Measurements from ENCODE around the gene HS6ST3.

The HS6ST3 gene

DNA sequence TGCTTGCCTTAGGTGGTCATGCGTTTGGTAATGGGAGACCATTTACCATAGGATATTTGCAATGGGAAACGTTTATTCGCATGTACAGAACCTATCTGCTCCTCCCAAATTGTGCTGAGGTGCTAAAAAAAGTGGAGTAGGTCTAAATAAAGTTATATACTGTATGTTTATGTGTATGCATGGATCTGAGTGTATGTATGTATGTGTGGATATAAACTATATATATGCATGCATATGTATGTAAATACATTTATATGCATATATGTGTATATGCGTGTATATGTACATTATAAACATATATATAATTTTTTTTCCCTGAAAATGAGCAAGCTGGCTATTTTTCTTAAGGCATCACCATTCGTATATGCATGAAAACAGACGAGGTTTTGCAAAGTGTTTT is 95.9 kb downstream of the HS6ST3 start:
- in situ Hi-C loops (cut with MboI; ENCODE audit: low pct_unique_long_range_greater_than_20kb, low sequenced_read_pairs): no loop called here
- no peak for DNase-seq

- in situ Hi-C loops (cut with MboI; ENCODE audit: low pct_unique_long_range_greater_than_20kb, low sequenced_read_pairs): no loop called here
- DNase-seq: no peak
Observed at GRCh38 chr13:96191367-96191766, 101.5 kb downstream of the HS6ST3 start.

- no peak for DNase-seq
- in situ Hi-C loops (cut with MboI; ENCODE audit: low pct_unique_long_range_greater_than_20kb, low sequenced_read_pairs): no loop called here
Observed at GRCh38 chr13:96193728-96194310, 103.9 kb downstream of the HS6ST3 start.

DNA sequence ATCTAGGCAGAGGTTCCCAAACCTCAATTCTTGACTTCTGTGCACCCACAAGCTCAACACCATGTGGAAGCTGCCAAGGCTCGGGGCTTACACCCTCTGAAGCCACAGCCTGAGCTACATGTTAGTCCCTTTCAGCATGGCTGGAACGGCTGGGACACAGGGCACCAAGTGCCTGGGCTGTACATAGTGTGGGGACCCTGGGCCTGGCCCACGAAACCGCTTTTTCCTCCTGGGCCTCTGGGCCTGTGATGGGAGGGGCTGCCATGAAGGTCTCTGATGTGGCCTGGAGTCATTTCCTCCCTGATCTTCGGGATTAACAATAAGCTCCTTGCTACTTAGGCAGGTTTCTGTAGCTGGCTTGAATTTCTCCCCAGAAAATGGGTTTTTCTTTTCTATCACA is 108.1 kb downstream of the HS6ST3 start:
- DNase-seq: no peak
- in situ Hi-C loops (cut with MboI; ENCODE audit: low pct_unique_long_range_greater_than_20kb, low sequenced_read_pairs): no loop called here

DNA sequence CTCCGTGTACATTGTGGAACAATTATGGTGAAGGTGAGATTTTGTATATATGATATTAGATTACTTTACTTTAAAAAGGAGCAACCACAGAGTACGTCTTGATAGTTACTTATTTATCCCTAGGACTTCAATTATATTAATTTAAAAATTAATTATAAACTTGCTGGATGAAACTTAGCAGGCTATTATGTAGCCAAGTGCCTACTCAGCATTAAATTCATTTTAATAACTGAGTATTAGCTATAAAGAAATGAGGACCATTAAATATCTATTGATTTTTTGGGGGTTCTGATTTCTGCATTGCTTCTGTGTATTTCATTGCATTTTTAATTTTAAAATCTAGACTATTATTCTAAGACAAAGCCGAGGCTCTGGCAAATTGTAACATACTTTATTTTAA is 109.4 kb downstream of the HS6ST3 start:
- no peak for DNase-seq
- in situ Hi-C loops (cut with MboI; ENCODE audit: low pct_unique_long_range_greater_than_20kb, low sequenced_read_pairs): no loop called here

GRCh38 chr13:96200810-96201209 is 110.9 kb downstream of the HS6ST3 start:
- DNase-seq: no peak
- in situ Hi-C loops (cut with MboI; ENCODE audit: low pct_unique_long_range_greater_than_20kb, low sequenced_read_pairs): no loop called here

GRCh38 chr13:96202315-96202714 is 112.4 kb downstream of the HS6ST3 start:
- in situ Hi-C loops (cut with MboI; ENCODE audit: low pct_unique_long_range_greater_than_20kb, low sequenced_read_pairs): no loop called here
- DNase-seq: no peak

DNA sequence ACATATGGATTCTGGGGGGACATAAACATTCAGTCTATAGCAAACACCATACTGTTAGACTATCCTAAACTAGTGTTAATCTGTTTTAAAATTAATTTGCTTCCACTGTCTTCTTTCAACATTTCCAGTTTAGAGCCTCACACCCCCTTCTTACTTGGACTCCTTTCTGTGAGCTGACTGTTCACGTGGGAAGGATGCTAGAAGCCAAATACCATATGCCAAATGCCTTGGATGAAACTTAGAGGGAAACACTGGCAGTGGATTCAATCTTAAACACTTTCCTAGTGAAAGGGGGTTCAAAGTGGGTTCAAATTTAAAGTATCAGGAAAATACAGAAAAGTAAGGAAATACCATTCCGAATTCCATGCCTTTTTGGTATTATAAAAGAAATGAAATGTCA is 113.6 kb downstream of the HS6ST3 start:
- in situ Hi-C loops (cut with MboI; ENCODE audit: low pct_unique_long_range_greater_than_20kb, low sequenced_read_pairs): no loop called here

GRCh38 chr13:96214824-96215445 is 125.0 kb downstream of the HS6ST3 start:
- in situ Hi-C loops (cut with MboI; ENCODE audit: low pct_unique_long_range_greater_than_20kb, low sequenced_read_pairs): no loop called here
- no peak for DNase-seq

More for the DNA sequence above, 113.6 kb downstream of the HS6ST3 start:
- DNase-seq: no peak

DNA sequence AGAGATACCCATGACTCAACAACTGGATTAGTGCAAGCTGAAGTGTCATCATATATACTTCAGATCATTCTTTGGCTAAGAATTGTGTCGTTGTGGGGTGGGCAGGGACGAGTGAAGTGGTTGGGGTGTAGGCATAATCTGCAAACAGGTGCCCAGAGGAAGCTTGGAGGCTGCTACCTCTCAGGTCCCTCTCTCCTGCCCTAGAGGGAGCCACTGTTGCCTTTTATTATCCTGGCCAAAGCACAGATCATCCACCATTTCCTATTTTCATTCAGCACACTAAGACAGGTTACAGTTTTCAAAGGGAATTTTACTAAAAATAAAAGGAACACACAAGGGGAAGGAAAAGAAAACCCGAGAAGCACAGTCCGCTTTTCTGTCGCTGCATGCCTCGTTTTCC is 126.6 kb downstream of the HS6ST3 start:
- in situ Hi-C loops (cut with MboI; ENCODE audit: low pct_unique_long_range_greater_than_20kb, low sequenced_read_pairs): no loop called here
- no peak for DNase-seq

DNA sequence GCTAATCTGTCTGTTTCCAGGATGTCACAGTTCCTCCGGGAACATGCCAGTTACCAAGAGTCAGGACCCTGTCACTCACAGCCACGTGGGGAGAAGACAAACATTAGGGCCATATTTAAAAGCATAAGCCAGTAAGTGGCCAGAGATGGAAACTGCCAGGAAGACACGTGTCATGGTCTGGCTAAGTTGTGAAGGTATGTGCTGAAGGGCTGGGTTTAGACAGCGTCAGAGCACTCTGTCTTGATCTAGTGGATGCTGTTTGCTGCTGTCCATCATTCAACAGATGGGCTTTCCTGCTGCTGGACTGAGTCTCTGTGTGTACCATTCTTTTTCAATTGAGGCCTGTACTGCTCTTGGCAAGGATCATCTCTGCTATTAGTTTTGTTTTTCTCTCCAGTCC is 128.6 kb downstream of the HS6ST3 start:
- in situ Hi-C loops (cut with MboI; ENCODE audit: low pct_unique_long_range_greater_than_20kb, low sequenced_read_pairs): no loop called here
- DNase-seq: no peak

- in situ Hi-C loops (cut with MboI; ENCODE audit: low pct_unique_long_range_greater_than_20kb, low sequenced_read_pairs): no loop called here
- DNase-seq: no peak
Observed at GRCh38 chr13:96221471-96221870, 131.6 kb downstream of the HS6ST3 start.

GRCh38 chr13:96223231-96223630 is 133.3 kb downstream of the HS6ST3 start:
- DNase-seq: no peak
- in situ Hi-C loops (cut with MboI; ENCODE audit: low pct_unique_long_range_greater_than_20kb, low sequenced_read_pairs): no loop called here

- DNase-seq: peak; percentile 49
- in situ Hi-C loops (cut with MboI; ENCODE audit: low pct_unique_long_range_greater_than_20kb, low sequenced_read_pairs): no loop called here
Observed at GRCh38 chr13:96229356-96229755, 139.4 kb downstream of the HS6ST3 start.

DNA sequence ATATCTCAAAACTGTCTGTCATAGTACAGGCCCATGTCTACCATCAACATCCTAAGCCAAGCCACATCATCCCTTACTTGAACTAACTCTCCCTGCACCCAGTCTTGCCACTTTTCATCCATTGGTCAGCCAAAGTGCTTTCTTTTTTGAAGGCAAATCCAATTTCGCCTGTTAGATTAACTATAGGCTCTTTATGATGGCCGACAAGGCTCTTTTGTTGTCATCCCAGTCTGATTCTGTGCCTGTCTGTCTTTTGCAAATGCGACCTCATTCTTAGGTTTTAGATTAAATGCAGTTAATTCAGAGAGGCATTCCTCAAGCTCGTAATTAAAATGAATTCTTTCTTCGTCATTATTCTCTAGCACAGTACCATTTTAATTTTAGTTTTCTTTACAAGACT is 148.3 kb downstream of the HS6ST3 start:
- no peak for DNase-seq
- in situ Hi-C loops (cut with MboI; ENCODE audit: low pct_unique_long_range_greater_than_20kb, low sequenced_read_pairs): no loop called here

- no peak for DNase-seq
- in situ Hi-C loops (cut with MboI; ENCODE audit: low pct_unique_long_range_greater_than_20kb, low sequenced_read_pairs): no loop called here
Observed at GRCh38 chr13:96238861-96239260, 149.0 kb downstream of the HS6ST3 start.

- DNase-seq: no peak
- in situ Hi-C loops (cut with MboI; ENCODE audit: low pct_unique_long_range_greater_than_20kb, low sequenced_read_pairs): no loop called here
Observed at GRCh38 chr13:96243376-96243775, 153.5 kb downstream of the HS6ST3 start.

DNA sequence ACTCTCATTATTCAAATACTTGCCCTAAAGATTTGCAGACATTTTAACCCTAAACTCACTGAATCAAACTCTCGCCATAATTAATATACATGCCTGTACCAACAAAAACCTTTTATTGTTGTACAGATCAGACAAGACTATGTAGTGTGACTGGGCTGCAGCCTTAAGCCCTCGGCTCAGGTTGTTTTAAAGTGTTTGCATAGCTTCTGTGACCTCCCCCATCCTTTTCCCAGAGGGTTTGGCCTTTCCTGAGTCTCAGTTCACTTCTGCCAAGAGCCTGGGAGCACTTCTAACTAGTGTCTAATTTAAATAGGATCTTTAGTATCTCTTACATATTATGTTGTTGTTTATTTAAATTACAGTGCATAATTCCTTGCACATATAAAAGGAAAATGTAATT is 158.2 kb downstream of the HS6ST3 start:
- in situ Hi-C loops (cut with MboI; ENCODE audit: low pct_unique_long_range_greater_than_20kb, low sequenced_read_pairs): no loop called here
- no peak for DNase-seq

DNA sequence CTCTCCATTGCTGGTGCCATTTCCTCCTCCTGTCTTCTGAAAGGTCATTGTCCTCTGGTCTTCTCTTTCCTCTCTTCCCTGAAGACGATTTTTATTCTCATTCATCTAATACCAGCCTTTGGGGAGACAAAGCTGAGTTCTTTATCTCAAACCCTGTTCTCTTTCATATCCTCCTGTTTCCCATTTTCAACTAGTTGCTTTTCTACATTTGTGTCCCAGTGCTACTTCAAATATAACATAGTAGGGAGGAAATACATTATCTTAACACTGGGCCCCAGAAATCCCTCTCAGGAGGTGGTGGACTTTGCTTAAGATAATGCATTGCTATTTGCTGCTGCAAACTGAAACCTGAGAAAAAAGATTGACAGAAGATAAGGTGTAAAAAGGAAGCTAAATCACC is 159.1 kb downstream of the HS6ST3 start:
- in situ Hi-C loops (cut with MboI; ENCODE audit: low pct_unique_long_range_greater_than_20kb, low sequenced_read_pairs): no loop called here
- no peak for DNase-seq

DNA sequence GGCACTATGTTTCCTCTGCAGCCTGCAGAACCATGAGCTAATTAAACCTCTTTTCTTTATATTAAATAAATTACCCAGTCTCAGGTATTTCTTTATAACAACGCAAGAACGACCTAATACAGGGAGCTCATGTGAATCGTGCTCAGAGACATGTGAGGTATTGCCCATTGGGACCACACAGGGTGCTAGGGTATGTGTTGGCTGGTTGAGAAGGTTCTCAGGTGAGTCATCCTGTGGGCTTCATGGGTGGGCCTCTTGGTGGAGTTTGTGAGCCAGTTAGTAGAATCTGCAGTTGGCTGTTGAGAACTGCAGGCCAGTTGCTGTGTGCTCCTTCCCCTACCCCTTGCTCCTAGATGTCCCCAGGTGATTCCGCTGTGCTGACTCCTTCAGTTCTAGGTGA is 163.0 kb downstream of the HS6ST3 start:
- DNase-seq: no peak
- in situ Hi-C loops (cut with MboI; ENCODE audit: low pct_unique_long_range_greater_than_20kb, low sequenced_read_pairs): no loop called here

DNA sequence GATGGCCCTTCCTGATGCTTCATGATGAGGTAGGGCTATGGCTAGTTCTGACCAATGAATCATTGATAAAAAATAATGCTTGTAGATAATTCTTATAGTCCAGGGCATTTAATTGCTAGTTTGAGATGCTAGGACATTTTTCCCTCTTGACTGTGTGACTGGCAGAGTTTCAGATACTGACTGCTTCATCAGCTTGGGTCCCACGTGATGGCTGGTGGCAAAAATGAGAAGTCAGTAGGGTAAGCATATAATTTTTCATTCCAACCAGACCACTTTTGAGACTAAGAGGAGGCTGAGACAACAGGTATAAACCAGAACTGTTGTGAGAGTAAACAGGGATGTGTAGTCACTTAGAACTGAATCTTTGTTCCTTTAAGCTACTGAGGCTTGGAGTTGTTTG is 183.3 kb downstream of the HS6ST3 start:
- in situ Hi-C loops (cut with MboI; ENCODE audit: low pct_unique_long_range_greater_than_20kb, low sequenced_read_pairs): no loop called here
- DNase-seq: no peak
